Measurements from ENCODE around the gene NTN5.

- TF ChIP-seq WHSC1 (IDR thresholded peaks at IDR 0.05; ENCODE audit: low read length) (no peak), HDAC2 (IDR thresholded peaks at IDR 0.05) (0 out of 2 replicates have a peak, but pooled peaks have one; percentile 25), SIN3B (IDR thresholded peaks at IDR 0.05; ENCODE audit: low read depth) (no peak), JUND (IDR thresholded peaks at IDR 0.05; ENCODE audit: borderline replicate concordance, low read depth, low read length) (no peak), JUND (tag; IDR thresholded peaks at IDR 0.05; ENCODE audit: borderline replicate concordance, low read depth, low read length) (no peak), SIN3A (IDR thresholded peaks at IDR 0.05; ENCODE audit: borderline replicate concordance in 2 of 2, control insufficient read depth in 1 of 2, low read depth in 2 of 2, low read length in 2 of 2) (no peak), SAFB2 (IDR thresholded peaks at IDR 0.05; ENCODE audit: borderline replicate concordance, low read depth, low read length, severe bottlenecking) (no peak), PCBP1 (IDR thresholded peaks at IDR 0.05; ENCODE audit: low read depth, low read length, poor library complexity, severe bottlenecking) (no peak), ZNF143 (CRISPR knock-in tag; IDR thresholded peaks at IDR 0.05) (no peak), CTCF (IDR thresholded peaks at IDR 0.05 in 2 of 3, conservative IDR thresholded peaks at IDR 0.05 in 1 of 3; ENCODE audit: insufficient read depth in 2 of 3, low read depth in 1 of 3, low read length in 3 of 3) (no peak), MEF2D (tag; conservative IDR thresholded peaks at IDR 0.05; ENCODE audit: low read depth) (no peak), NR3C1 (CRISPR knock-in tag; IDR thresholded peaks at IDR 0.05) (no peak), POLR2A (conservative IDR thresholded peaks at IDR 0.05) (no peak), ZNF644 (tag; IDR thresholded peaks at IDR 0.05; ENCODE audit: low read depth) (no peak), CEBPB (tag; IDR thresholded peaks at IDR 0.05) (no peak)
Measured at GRCh38 chr19:48641850-48642249, 31.0 kb downstream of the NTN5 start.
